Cardiac fibroblast (primary cell): ENCODE data around the gene PMPCA.
A peak's percentile ranks its signal among the peaks of the same experiment; 100 is the strongest.

Source experiments
- DNase-seq, 2 donors: peaks; one replicate each; pipeline versions ENCODE4 v3.0.0 to v3.0.0-alpha.2; 2010; ENCODE audit warnings: low read depth in 2 of 2
- H3K4me3 ChIP-seq, 2 donors: replicated peaks in 1 of 2; 1 replicate in 1 of 2; 2 replicates in 1 of 2; pipeline ENCODE4 v1.5.1; 2011; ENCODE audit warnings: low read depth in 2 of 2, low read length in 2 of 2, mild to moderate bottlenecking in 2 of 2, moderate library complexity in 1 of 2
- CTCF ChIP-seq: IDR thresholded peaks from one replicate; pipeline ENCODE4 v1.5.1; 2011; ENCODE audit warnings: low read depth, mild to moderate bottlenecking, low read length, inconsistent platforms

Gene PMPCA

GRCh38 chr9:136436055-136436634 lies 25.7 kb downstream of the PMPCA start:
- H3K4me3 ChIP-seq = no peak overlapping the region
- DNase-seq = no peak
- no peak for TF ChIP-seq CTCF

GRCh38 chr9:136437430-136437829 lies 27.0 kb downstream of the PMPCA start:
- DNase-seq = peak; percentile 53 to 69
- TF ChIP-seq CTCF = no peak
- peak overlapping the region; percentile 74 to 76 for H3K4me3 ChIP-seq

- DNase-seq = peak; percentile 31 to 44
- peak overlapping the region; percentile 74 to 76 for H3K4me3 ChIP-seq
- TF ChIP-seq CTCF = no peak
Observed at GRCh38 chr9:136437839-136438547, 27.5 kb downstream of the PMPCA start.

- peak overlapping the region; percentile 74 to 76 for H3K4me3 ChIP-seq
- TF ChIP-seq CTCF = no peak
- peak; percentile 21 to 38 for DNase-seq
Observed at GRCh38 chr9:136438548-136439480, 28.4 kb downstream of the PMPCA start.

- peak; percentile 70 to 78 for DNase-seq
- peak within 1 kb of the TSS; percentile 74 to 76 for H3K4me3 ChIP-seq
- TF ChIP-seq CTCF = peak; percentile 33
Observed at GRCh38 chr9:136439481-136440408, 29.3 kb downstream of the PMPCA start, which contains the start of gene INPP5E. Gene INPP5E, minus strand, starts transcription at chr9:136439845. Its CDS starts 426 bp downstream, at chr9:136439419.
